HEK293T (cell line): ENCODE measurements around the gene L2HGDH.

Experiments
- BHLHE40 ChIP-seq: fragments of 450-650 bp; IDR thresholded peaks from 2 replicates; pipeline ENCODE4 v1.6.1; 2016; ENCODE audit warnings: mild to moderate bottlenecking, moderate library complexity, borderline replicate concordance
- FOXK2 ChIP-seq: fragments of 450-650 bp; IDR thresholded peaks from 2 replicates; pipeline ENCODE4 v1.6.1; 2016; ENCODE audit warnings: mild to moderate bottlenecking
- HDGF ChIP-seq: fragments of 450-650 bp; IDR thresholded peaks from 2 replicates; pipeline ENCODE4 v1.6.1; 2017; ENCODE audit warnings: antibody characterized with exemption, borderline replicate concordance
- L3MBTL2 ChIP-seq: fragments of 450-650 bp; conservative IDR thresholded peaks from 2 replicates; pipeline ENCODE4 v1.6.1; 2016; ENCODE audit warnings: mild to moderate bottlenecking
- PKNOX1 ChIP-seq: fragments of 450-650 bp; IDR thresholded peaks from 2 replicates; pipeline ENCODE4 v1.6.1; 2016
- SP1 ChIP-seq: fragments of 450-650 bp; IDR thresholded peaks from 2 replicates; pipeline ENCODE4 v1.6.1; 2017
- SUZ12 ChIP-seq: fragments of 450-650 bp; IDR thresholded peaks from 2 replicates; pipeline ENCODE4 v1.6.1; 2016; ENCODE audit warnings: mild to moderate bottlenecking
- TARDBP ChIP-seq: fragments of 450-650 bp; IDR thresholded peaks from 2 replicates; pipeline ENCODE4 v1.6.1; 2016

- TF ChIP-seq FOXK2 (no peak), TARDBP (no peak), SUZ12 (no peak), SP1 (no peak), BHLHE40 (no peak), PKNOX1 (no peak), HDGF (no peak), L3MBTL2 (no peak)
Measured at GRCh38 chr14:50338587-50338986, 26.6 kb upstream of the L2HGDH start.
